GM19025 (cell line): ENCODE results near the gene SLC10A1.

Experiments
- ATAC-seq: cut with Tn5 transposase; IDR thresholded peaks from one replicate; pipeline ENCODE4 v1.9.1; 2021; ENCODE audit warnings: mild to moderate bottlenecking, low read depth, moderate library complexity; ENCODE audit not compliant: unreplicated experiment

The SLC10A1 gene

GRCh38 chr14:69811227-69811867 lies 14.3 kb upstream of the SLC10A1 start:
- no peak for ATAC-seq

GRCh38 chr14:69808919-69809808 lies 12.1 kb upstream of the SLC10A1 start:
- no peak for ATAC-seq

- ATAC-seq, result no peak
These were observed 10.2 kb upstream of the SLC10A1 start for GRCh38 chr14:69807192-69807591.

- ATAC-seq, result no peak
These were observed 7.9 kb upstream of the SLC10A1 start for GRCh38 chr14:69804902-69805301.

- ATAC-seq, result no peak
These were observed 6.7 kb upstream of the SLC10A1 start for GRCh38 chr14:69803753-69804152.

GRCh38 chr14:69798339-69798735 lies 1.3 kb upstream of the SLC10A1 start:
- ATAC-seq, result no peak

GRCh38 chr14:69797573-69798338 lies 715 bp upstream of the SLC10A1 start:
- no peak for ATAC-seq

GRCh38 chr14:69795691-69796090 lies 1.4 kb downstream of the SLC10A1 start:
- ATAC-seq, result no peak

- ATAC-seq, result no peak
These were observed 2.2 kb downstream of the SLC10A1 start for GRCh38 chr14:69794791-69795190.

GRCh38 chr14:69792887-69793421 lies 4.1 kb downstream of the SLC10A1 start:
- no peak for ATAC-seq

GRCh38 chr14:69789118-69789640 lies 7.9 kb downstream of the SLC10A1 start:
- ATAC-seq, result no peak

- ATAC-seq, result no peak
These were observed 10.4 kb downstream of the SLC10A1 start for GRCh38 chr14:69786603-69787002.

- no peak for ATAC-seq
These were observed 12.1 kb downstream of the SLC10A1 start for GRCh38 chr14:69784942-69785341.

- no peak for ATAC-seq
These were observed 16.1 kb downstream of the SLC10A1 start for GRCh38 chr14:69780952-69781351.

- no peak for ATAC-seq
These were observed 16.9 kb downstream of the SLC10A1 start for GRCh38 chr14:69780092-69780491.

- ATAC-seq, result no peak
These were observed 18.0 kb downstream of the SLC10A1 start for GRCh38 chr14:69779088-69779487.

GRCh38 chr14:69776875-69777453 lies 20.1 kb downstream of the SLC10A1 start:
- no peak for ATAC-seq

- no peak for ATAC-seq
These were observed 22.0 kb downstream of the SLC10A1 start for GRCh38 chr14:69775012-69775411.

GRCh38 chr14:69773571-69774276 lies 23.3 kb downstream of the SLC10A1 start:
- no peak for ATAC-seq
